Measurements from ENCODE around the gene CAMK2A.

Gene CAMK2A

GRCh38 chr5:150304481-150305081 lies 15.0 kb upstream of the CAMK2A start:
- TF ChIP-seq PBX3 (CRISPR knock-in tag; IDR thresholded peaks at IDR 0.05) (no peak), ZNF19 (tag by site-specific recombination; IDR thresholded peaks at IDR 0.05; ENCODE audit: low read depth) (no peak), BCL6B (tag by site-specific recombination; IDR thresholded peaks at IDR 0.05) (no peak), ZNF24 (tag by site-specific recombination; IDR thresholded peaks at IDR 0.05) (no peak), ZNF426 (tag by site-specific recombination; IDR thresholded peaks at IDR 0.05) (no peak), KLF17 (tag by site-specific recombination; IDR thresholded peaks at IDR 0.05) (no peak)
- Histone ChIP-seq H3K4me1 (ENCODE audit: control insufficient read depth, insufficient read depth, low read length) (0 out of 2 replicates have a peak, but pooled peaks cover 5% of the 10 kb centered on the region), H3K4me3 (ENCODE audit: low read depth, low read length) (no peak overlapping the region), H3K9me3 (ENCODE audit: control insufficient read depth, insufficient read depth, low read depth, low read length) (no peaks in the 10 kb centered on the region), H3K36me3 (ENCODE audit: control insufficient read depth in 2 of 2, insufficient read depth in 1 of 2, low read length in 2 of 2) (no peaks in the 10 kb centered on the region), H3K27ac (ENCODE audit: extremely low read depth, low read depth, low read length) (no peak overlapping the region)
- ChIA-PET POLR2A (no interaction called here), CTCF (interaction anchor here (0.9 kb wide), 1 partner anchor 46 kb away, joined by 3 read pairs; no protein-coding TSS in a partner anchor)

GRCh38 chr5:150303660-150304386 lies 14.2 kb upstream of the CAMK2A start:
- Histone ChIP-seq H3K4me1 (ENCODE audit: control insufficient read depth, insufficient read depth, low read length) (0 out of 2 replicates have a peak, but pooled peaks cover 5% of the 10 kb centered on the region), H3K27ac (ENCODE audit: extremely low read depth, low read depth, low read length) (no peak overlapping the region), H3K4me3 (ENCODE audit: low read depth, low read length) (no peak overlapping the region), H3K36me3 (ENCODE audit: control insufficient read depth in 2 of 2, insufficient read depth in 1 of 2, low read length in 2 of 2) (no peaks in the 10 kb centered on the region), H3K9me3 (ENCODE audit: control insufficient read depth, insufficient read depth, low read depth, low read length) (no peaks in the 10 kb centered on the region)
- ChIA-PET POLR2A (no interaction called here), CTCF (interaction anchor here (0.5 kb wide), 1 partner anchor 428 kb away, joined by 4 read pairs; no protein-coding TSS in a partner anchor)
- TF ChIP-seq ZNF324 (tag by site-specific recombination; IDR thresholded peaks at IDR 0.05) = no peak
- no peak for TF ChIP-seq BCL6B (tag by site-specific recombination; IDR thresholded peaks at IDR 0.05)
- no peak for TF ChIP-seq ZNF341 (tag by site-specific recombination; IDR thresholded peaks at IDR 0.05; ENCODE audit: low read depth)
- no peak for TF ChIP-seq KLF1 (tag by site-specific recombination; IDR thresholded peaks at IDR 0.05)
- no peak for TF ChIP-seq FEZF1 (tag by site-specific recombination; IDR thresholded peaks at IDR 0.05)
- no peak for TF ChIP-seq ZNF776 (tag by site-specific recombination; IDR thresholded peaks at IDR 0.05; ENCODE audit: borderline replicate concordance)
- TF ChIP-seq ZNF391 (tag by site-specific recombination; IDR thresholded peaks at IDR 0.05; ENCODE audit: borderline replicate concordance, low read depth) = no peak
- no peak for TF ChIP-seq ZBTB17 (tag by site-specific recombination; IDR thresholded peaks at IDR 0.05)
- TF ChIP-seq ZNF266 (tag by site-specific recombination; IDR thresholded peaks at IDR 0.05; ENCODE audit: low read depth) = no peak
- no peak for TF ChIP-seq ZNF558 (tag by site-specific recombination; IDR thresholded peaks at IDR 0.05)
- no peak for TF ChIP-seq ZNF18 (tag by site-specific recombination; IDR thresholded peaks at IDR 0.05)
- TF ChIP-seq ZNF837 (tag by site-specific recombination; IDR thresholded peaks at IDR 0.05) = no peak

Measured in HEK293 (cell line).